Islet of Langerhans (tissue), 1 donor: Measurements from ENCODE around the gene NGEF.

Source experiments
- FAIRE-seq: peaks from one replicate; lab custom pipeline; 2011; peaks lifted over from hg19 to GRCh38; lab: Jason Lieb, UNC

NGEF gene

GRCh38 chr2:232883116-232883721 lies 129.8 kb downstream of the NGEF start:
- no peak for FAIRE-seq

- FAIRE-seq, result no peak
Measured at GRCh38 chr2:232882505-232883115, 130.4 kb downstream of the NGEF start.

- no peak for FAIRE-seq
Measured at GRCh38 chr2:232882085-232882484, 131.0 kb downstream of the NGEF start.

GRCh38 chr2:232880764-232881351 lies 132.2 kb downstream of the NGEF start:
- FAIRE-seq, result no peak

- FAIRE-seq, result no peak
Measured at GRCh38 chr2:232879618-232880494, 133.2 kb downstream of the NGEF start.

GRCh38 chr2:232878855-232879617 lies 134.0 kb downstream of the NGEF start:
- no peak for FAIRE-seq

GRCh38 chr2:232877940-232878511 lies 135.0 kb downstream of the NGEF start:
- no peak for FAIRE-seq

- FAIRE-seq, result no peak
Measured at GRCh38 chr2:232876978-232877441, 136.0 kb downstream of the NGEF start.

GRCh38 chr2:232876161-232876977 lies 136.7 kb downstream of the NGEF start:
- FAIRE-seq, result no peak

GRCh38 chr2:232875256-232876121 lies 137.6 kb downstream of the NGEF start:
- no peak for FAIRE-seq

- no peak for FAIRE-seq
Measured at GRCh38 chr2:232874677-232875223, 138.3 kb downstream of the NGEF start.

- no peak for FAIRE-seq
Measured at GRCh38 chr2:232873909-232874641, 139.0 kb downstream of the NGEF start.

GRCh38 chr2:232873292-232873908 lies 139.7 kb downstream of the NGEF start:
- no peak for FAIRE-seq

- FAIRE-seq, result no peak
Measured at GRCh38 chr2:232872826-232873225, 140.2 kb downstream of the NGEF start.

- FAIRE-seq, result no peak
Measured at GRCh38 chr2:232871835-232872736, 141.0 kb downstream of the NGEF start.

- no peak for FAIRE-seq
Measured at GRCh38 chr2:232871418-232871834, 141.6 kb downstream of the NGEF start.

GRCh38 chr2:232870766-232871371 lies 142.2 kb downstream of the NGEF start:
- no peak for FAIRE-seq
